MM.1S (cell line): ENCODE results near the gene TMEM267.

Experiments used
- EZH2 ChIP-seq: fragments of 300-600 bp; sonication (generic); optimal IDR thresholded peaks from 2 replicates; pipeline ENCODE3; 2017; ENCODE audit warnings: low read depth, mild to moderate bottlenecking, antibody characterized with exemption, low read length, mixed read lengths
- EZH2phosphoT487 ChIP-seq: fragments of 300-600 bp; sonication (generic); IDR thresholded peaks from 2 replicates; pipeline ENCODE4 v1.6.1; 2018; ENCODE audit warnings: antibody characterized with exemption, low read length
- TF ChIP-seq, protein P1 (sequence below): fragments of 300-600 bp; sonication (generic); IDR thresholded peaks from 2 replicates; pipeline ENCODE4 v1.5.1; 2016; ENCODE audit warnings: antibody characterized with exemption, low read length, mixed read lengths

DNA sequence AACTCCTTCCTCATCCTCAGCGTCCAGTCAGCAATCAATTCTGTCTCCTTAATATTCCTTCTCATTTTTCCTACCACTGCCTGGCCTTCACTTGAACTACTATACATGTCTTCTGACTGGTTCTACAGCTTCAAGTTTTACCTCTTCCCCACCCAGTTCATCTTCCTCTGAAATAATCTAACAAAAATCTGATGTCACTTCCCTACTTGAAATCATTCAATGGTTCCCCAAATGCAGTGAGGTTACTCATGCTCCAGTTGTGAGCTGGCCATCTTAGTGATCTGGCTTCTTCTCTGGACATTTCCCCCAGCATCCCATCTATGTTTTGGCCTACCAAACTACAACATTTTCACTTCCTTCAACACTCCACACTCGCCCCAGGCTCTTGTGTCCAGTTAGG lies 14.9 kb upstream of the TMEM267 start:
- TF ChIP-seq, protein P1, sequence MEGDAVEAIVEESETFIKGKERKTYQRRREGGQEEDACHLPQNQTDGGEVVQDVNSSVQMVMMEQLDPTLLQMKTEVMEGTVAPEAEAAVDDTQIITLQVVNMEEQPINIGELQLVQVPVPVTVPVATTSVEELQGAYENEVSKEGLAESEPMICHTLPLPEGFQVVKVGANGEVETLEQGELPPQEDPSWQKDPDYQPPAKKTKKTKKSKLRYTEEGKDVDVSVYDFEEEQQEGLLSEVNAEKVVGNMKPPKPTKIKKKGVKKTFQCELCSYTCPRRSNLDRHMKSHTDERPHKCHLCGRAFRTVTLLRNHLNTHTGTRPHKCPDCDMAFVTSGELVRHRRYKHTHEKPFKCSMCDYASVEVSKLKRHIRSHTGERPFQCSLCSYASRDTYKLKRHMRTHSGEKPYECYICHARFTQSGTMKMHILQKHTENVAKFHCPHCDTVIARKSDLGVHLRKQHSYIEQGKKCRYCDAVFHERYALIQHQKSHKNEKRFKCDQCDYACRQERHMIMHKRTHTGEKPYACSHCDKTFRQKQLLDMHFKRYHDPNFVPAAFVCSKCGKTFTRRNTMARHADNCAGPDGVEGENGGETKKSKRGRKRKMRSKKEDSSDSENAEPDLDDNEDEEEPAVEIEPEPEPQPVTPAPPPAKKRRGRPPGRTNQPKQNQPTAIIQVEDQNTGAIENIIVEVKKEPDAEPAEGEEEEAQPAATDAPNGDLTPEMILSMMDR: no peak
- TF ChIP-seq EZH2phosphoT487 (no peak), EZH2 (no peak)
